ENCODE measurements around the gene DHX15. TPM values are rescaled to one million over a fixed set of nuclear protein-coding genes. Genes with fewer than 3 reads are reported as not detected.

Gene DHX15
- total RNA-seq, 2 donors from 2014 or later: 190 to 251 TPM

DNA sequence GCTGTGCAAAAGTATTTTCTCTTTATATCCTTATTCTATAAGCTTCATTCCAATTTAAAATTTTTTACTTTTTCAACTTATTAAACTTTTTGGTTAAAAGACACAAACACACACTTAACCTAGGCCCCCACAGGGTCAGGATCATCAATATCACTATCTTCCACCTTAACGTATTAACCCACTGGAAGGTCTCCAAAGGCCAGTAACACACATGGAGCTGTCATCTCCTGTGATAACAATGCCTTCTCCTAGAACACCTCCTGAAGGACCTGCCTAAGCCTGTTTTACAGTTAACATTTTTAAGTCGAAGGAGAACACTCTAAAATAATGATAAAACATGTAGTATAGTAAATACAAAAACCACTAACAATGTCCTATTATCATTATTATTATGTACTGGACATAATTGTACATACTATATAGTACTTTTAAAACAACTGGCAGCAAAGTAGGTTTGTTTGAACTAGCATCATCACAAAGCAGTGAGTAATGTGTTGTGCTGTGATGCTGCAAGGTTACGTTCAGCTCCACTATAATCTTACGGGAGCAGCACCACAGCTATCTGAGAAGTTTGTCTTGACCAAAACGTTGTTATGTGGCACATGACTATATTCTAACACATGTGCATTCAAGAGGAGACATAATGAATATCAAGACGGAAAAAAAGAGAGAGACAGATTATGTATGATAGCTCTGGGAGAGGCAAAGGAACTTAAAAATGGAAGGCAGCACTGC lies 33.7 kb downstream of the DHX15 start:
- no peak for DNase-seq (ENCODE audit: low spot score)
- H3K4me3 Mint-ChIP-seq: no peak overlapping the region
- H3K27ac Mint-ChIP-seq: no peak overlapping the region
- no peaks in the 10 kb centered on the region for H3K27me3 Mint-ChIP-seq
- H3K4me1 Mint-ChIP-seq (ENCODE audit: low read depth in 2 of 2): peaks cover 27 to 36% of the 10 kb centered on the region in 2 donors
- peaks cover 12% of the 10 kb centered on the region for H3K36me3 Mint-ChIP-seq
- no peak for ATAC-seq
- no peaks in the 10 kb centered on the region for H3K9me3 Mint-ChIP-seq

DNA sequence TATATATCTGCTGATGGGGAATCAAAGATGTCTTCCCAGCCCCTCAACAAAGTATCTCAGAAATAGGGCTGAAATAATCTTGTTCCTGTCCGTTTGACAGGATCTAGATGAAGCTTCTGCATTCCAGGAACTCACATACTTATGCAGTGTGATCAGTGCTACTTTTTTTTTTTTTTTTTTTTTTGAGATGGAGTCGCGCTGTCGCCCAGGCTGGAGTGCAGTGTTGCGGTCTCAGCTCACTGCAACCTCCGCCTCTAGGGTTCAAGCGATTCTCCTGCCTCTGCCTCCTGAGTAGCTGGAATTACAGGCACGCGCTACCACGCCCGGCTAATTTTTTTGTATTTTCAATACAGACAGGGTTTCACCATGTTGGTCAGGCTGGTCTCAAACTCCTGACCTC lies 36.4 kb downstream of the DHX15 start:
- peaks cover 27 to 38% of the 10 kb centered on the region in 2 donors for H3K4me1 Mint-ChIP-seq (ENCODE audit: low read depth in 2 of 2)
- DNase-seq (ENCODE audit: low spot score): no peak
- no peaks in the 10 kb centered on the region for H3K9me3 Mint-ChIP-seq
- no peak for ATAC-seq
- H3K27me3 Mint-ChIP-seq: no peaks in the 10 kb centered on the region
- H3K36me3 Mint-ChIP-seq: peaks cover 12% of the 10 kb centered on the region
- H3K27ac Mint-ChIP-seq: no peak overlapping the region
- no peak overlapping the region for H3K4me3 Mint-ChIP-seq

DNA sequence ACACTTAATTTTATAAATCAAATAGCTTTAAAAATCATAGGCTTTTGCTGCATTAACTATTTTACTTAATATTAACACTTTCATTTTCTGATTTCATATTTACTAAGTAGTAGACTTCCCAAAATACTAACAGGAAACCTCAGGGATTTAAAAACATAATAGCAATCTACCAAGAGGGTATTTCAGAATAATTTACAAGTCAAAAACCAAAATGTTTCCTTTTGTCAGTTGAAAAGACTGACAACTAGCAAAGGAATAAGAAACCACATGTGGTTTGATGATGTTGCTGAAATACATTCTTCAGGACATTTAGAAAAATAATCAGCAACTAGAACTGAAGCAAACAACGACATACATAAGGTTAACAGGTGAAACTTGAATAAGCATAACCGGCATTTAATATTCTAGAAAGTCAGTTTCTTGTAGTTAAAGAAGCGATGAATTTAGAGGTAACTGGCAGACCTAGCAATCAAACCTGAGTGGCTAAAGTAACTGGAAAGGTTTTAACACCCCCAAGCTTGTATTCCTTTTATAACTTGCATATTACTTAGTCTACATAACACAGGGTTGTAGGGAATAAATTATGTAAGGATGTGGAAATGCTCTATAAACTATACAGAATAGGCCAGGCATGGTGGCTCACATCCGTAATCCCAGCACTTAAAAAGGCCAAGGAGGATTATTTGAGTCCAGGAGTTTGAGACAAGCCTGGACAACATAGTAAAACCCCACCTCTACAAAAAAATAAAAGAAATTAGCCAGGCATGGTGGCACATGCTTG lies 40.0 kb downstream of the DHX15 start:
- ATAC-seq (no peak), DNase-seq (ENCODE audit: low spot score) (no peak)
- Mint-ChIP-seq H3K27ac (no peak overlapping the region), H3K4me3 (no peak overlapping the region), H3K36me3 (peaks cover 26% of the 10 kb centered on the region), H3K4me1 (ENCODE audit: low read depth in 2 of 2) (peaks cover 22 to 32% of the 10 kb centered on the region in 2 donors), H3K9me3 (no peaks in the 10 kb centered on the region), H3K27me3 (no peaks in the 10 kb centered on the region)

DNA sequence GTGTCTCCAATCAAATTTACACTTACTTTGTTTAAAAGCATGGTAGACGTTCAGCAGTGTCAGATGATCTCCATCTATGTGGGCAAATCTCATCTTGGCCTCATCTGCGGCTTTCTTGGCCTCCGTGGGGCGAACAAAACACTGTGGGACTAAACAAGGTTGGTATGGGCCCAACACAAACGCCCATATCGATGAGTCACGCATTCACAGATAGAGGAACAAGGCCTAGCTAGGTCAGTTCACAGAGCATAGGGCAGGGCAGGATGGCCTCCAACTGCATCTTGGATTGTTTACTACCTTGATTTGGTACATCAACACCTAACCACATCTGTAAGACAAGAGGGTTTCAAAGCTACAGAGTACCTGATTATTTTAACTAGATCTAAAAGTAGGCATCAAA lies 47.3 kb downstream of the DHX15 start:
- DNase-seq (ENCODE audit: low spot score): no peak
- Mint-ChIP-seq H3K27ac (no peak overlapping the region), H3K9me3 (no peaks in the 10 kb centered on the region), H3K4me3 (no peak overlapping the region), H3K4me1 (ENCODE audit: low read depth in 2 of 2) (peaks cover 7 to 14% of the 10 kb centered on the region in 2 donors), H3K36me3 (peaks cover 22% of the 10 kb centered on the region), H3K27me3 (no peaks in the 10 kb centered on the region)
- ATAC-seq: no peak

DNA sequence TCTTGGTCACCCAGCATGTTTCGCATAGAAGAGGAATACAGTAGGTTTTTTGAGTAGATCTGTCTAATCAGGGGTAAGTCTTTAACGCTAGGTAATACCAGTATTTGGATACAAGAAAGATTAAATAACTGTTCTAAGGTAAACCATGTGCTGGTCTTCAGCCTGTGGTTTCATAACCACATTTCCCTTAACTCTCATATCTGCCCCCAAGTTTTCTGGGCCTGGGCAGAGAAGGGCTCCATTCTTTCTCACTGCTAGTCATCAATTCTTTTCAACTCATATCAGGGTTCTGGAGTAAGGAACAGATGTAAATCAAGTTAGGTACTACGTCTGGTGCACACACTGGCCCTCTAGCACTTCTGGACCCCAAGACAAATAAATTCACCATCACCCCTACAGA lies 49.0 kb downstream of the DHX15 start:
- no peak for DNase-seq (ENCODE audit: low spot score)
- Mint-ChIP-seq H3K36me3 (peaks cover 17% of the 10 kb centered on the region), H3K9me3 (no peaks in the 10 kb centered on the region), H3K4me1 (ENCODE audit: low read depth in 2 of 2) (peaks cover 7 to 9% of the 10 kb centered on the region in 2 donors), H3K27ac (peak overlapping the region; percentile 43 to 61), H3K4me3 (no peak overlapping the region), H3K27me3 (no peaks in the 10 kb centered on the region)
- no peak for ATAC-seq

- H3K36me3 Mint-ChIP-seq: peaks cover 7% of the 10 kb centered on the region
- H3K4me1 Mint-ChIP-seq (ENCODE audit: low read depth in 2 of 2): peaks cover 9 to 11% of the 10 kb centered on the region in 2 donors
- no peaks in the 10 kb centered on the region for H3K9me3 Mint-ChIP-seq
- no peak overlapping the region for H3K4me3 Mint-ChIP-seq
- no peaks in the 10 kb centered on the region for H3K27me3 Mint-ChIP-seq
- DNase-seq (ENCODE audit: low spot score) (no peak), ATAC-seq (no peak)
- H3K27ac Mint-ChIP-seq: no peak overlapping the region
Observed at GRCh38 chr4:24533364-24533763, 51.0 kb downstream of the DHX15 start.

DNA sequence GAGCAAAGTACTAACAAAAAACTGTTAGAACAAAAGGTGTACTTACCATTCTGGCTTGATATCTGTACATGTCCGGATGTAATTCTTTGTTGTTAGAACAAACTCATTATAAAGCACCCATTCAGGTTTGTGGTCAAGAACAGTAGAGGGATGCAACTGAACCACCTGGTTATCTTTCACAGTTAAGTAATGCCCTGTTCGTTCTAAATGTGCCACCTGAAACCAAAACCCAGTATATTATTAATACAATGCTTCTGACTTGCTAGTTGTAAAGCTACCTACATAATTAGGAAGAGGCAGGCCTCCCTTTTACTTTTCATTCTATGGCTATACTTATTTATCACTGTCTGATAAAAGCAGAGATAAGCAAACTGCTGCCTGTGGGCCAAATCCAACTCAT lies 54.8 kb downstream of the DHX15 start:
- peaks cover 0 to 7% of the 10 kb centered on the region in 2 donors for H3K4me1 Mint-ChIP-seq (ENCODE audit: low read depth in 2 of 2)
- no peaks in the 10 kb centered on the region for H3K27me3 Mint-ChIP-seq
- no peak overlapping the region for H3K4me3 Mint-ChIP-seq
- ATAC-seq (no peak), DNase-seq (ENCODE audit: low spot score) (no peak)
- H3K36me3 Mint-ChIP-seq: peaks cover 8% of the 10 kb centered on the region
- H3K9me3 Mint-ChIP-seq: no peaks in the 10 kb centered on the region
- peak overlapping the region in 1 of 2 donors; percentile 33 for H3K27ac Mint-ChIP-seq

DNA sequence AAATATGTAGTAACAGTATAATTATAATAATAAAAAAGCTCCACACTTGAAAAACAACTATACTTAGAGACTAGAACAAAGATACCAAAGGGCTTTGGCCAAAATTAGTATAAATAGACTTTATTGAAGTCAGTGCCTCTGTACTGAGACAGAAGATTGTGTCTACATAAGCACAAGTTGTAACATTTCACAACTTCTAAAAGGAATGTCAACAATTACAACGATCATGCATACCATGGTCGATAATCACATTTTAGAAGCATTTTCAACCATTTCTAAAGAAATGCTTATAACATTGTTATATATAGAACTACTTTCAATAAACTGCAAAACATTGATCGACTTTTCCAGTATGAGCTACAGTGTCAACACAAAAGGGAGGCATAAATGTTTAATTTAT lies 57.0 kb downstream of the DHX15 start:
- DNase-seq (ENCODE audit: low spot score) (no peak), ATAC-seq (no peak)
- Mint-ChIP-seq H3K27me3 (no peaks in the 10 kb centered on the region), H3K4me3 (no peak overlapping the region), H3K36me3 (peaks cover 14% of the 10 kb centered on the region), H3K9me3 (no peaks in the 10 kb centered on the region), H3K27ac (no peak overlapping the region), H3K4me1 (ENCODE audit: low read depth in 2 of 2) (peaks cover 6 to 12% of the 10 kb centered on the region in 2 donors)

DNA sequence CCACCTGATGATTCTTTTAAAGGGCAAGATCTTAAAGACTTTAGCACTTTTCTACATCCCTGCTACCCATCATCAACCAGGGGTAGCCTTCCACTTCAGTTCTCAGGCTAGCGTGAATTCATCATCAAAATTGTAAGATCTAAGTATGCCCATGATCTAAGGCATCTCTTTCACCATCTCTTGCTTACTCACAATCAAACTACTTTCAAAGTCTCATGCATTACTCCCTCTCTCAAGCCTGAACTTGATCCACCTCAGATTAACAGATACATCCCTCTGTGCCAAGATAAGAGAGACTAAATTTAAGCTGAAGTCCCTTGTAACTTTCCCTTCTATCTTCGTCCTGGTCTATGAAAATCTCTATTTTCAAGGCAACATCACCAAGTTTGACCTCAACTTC lies 62.8 kb downstream of the DHX15 start:
- no peak for ATAC-seq

DNA sequence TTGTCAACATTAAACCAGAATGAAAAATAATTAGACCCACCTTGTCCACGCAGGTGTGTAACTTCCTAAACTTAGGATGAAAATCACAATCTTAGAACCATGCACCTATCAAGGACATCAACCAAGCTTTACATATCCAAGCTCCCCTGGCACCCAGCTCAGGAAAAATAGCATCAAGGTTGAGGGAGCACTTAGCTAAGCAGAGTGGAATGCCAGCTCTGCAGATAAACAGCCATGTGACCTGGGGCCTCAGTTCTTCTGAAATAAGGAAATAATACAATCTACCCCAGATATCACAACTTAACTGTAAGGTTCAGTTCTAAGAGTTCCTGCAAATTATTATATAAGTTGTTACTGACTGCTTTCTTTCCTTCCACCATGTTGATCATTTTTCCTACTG lies 64.7 kb downstream of the DHX15 start:
- ATAC-seq (no peak), DNase-seq (ENCODE audit: low spot score) (no peak)
- Mint-ChIP-seq H3K36me3 (peaks cover 15% of the 10 kb centered on the region), H3K4me1 (ENCODE audit: low read depth in 2 of 2) (peaks cover 17 to 22% of the 10 kb centered on the region in 2 donors), H3K4me3 (no peak overlapping the region), H3K27ac (no peak overlapping the region), H3K27me3 (no peaks in the 10 kb centered on the region), H3K9me3 (no peaks in the 10 kb centered on the region)

More for the DNA sequence above, 62.8 kb downstream of the DHX15 start:
- Mint-ChIP-seq H3K36me3 (peaks cover 23% of the 10 kb centered on the region), H3K9me3 (no peaks in the 10 kb centered on the region), H3K27me3 (no peaks in the 10 kb centered on the region), H3K4me1 (ENCODE audit: low read depth in 2 of 2) (peaks cover 12 to 21% of the 10 kb centered on the region in 2 donors), H3K27ac (no peak overlapping the region), H3K4me3 (no peak overlapping the region)
- DNase-seq (ENCODE audit: low spot score): no peak

- Mint-ChIP-seq H3K27me3 (no peaks in the 10 kb centered on the region), H3K36me3 (peaks cover 12% of the 10 kb centered on the region), H3K4me1 (ENCODE audit: low read depth in 2 of 2) (peaks cover 14 to 20% of the 10 kb centered on the region in 2 donors), H3K27ac (no peak overlapping the region), H3K4me3 (no peak overlapping the region), H3K9me3 (no peaks in the 10 kb centered on the region)
- DNase-seq (ENCODE audit: low spot score): no peak
- ATAC-seq: no peak
Observed at GRCh38 chr4:24517676-24518075, 66.7 kb downstream of the DHX15 start.

DNA sequence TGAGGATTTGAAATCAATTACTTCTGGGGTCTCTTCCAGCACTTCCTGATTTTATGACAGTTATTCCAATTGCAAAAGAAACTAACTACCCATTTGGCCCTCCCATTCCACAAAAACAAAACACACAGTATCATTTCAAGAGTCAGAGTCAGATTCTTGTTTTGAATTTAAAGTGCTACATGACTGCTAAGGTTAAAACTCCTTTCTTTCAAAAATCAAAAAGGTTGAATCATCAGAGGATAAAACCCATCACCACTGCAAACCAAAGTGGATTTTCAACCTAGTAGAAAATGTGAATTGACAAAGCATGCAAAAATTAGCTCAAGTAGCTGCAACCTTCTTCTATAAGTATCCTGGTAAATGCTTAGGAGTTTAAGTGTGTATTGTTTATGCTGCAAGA lies 67.4 kb downstream of the DHX15 start:
- Mint-ChIP-seq H3K4me3 (no peak overlapping the region), H3K4me1 (ENCODE audit: low read depth in 2 of 2) (peaks cover 10 to 15% of the 10 kb centered on the region in 2 donors), H3K27ac (no peak overlapping the region), H3K9me3 (no peaks in the 10 kb centered on the region), H3K27me3 (no peaks in the 10 kb centered on the region), H3K36me3 (peaks cover 6% of the 10 kb centered on the region)
- ATAC-seq (no peak), DNase-seq (ENCODE audit: low spot score) (no peak)

- Mint-ChIP-seq H3K4me3 (no peak overlapping the region), H3K27me3 (no peaks in the 10 kb centered on the region), H3K27ac (no peak overlapping the region), H3K4me1 (ENCODE audit: low read depth in 2 of 2) (peaks cover 5 to 6% of the 10 kb centered on the region in 2 donors), H3K36me3 (peaks cover 6% of the 10 kb centered on the region), H3K9me3 (no peaks in the 10 kb centered on the region)
- ATAC-seq (no peak), DNase-seq (ENCODE audit: low spot score) (no peak)
Observed at GRCh38 chr4:24515698-24516097, 68.7 kb downstream of the DHX15 start.

DNA sequence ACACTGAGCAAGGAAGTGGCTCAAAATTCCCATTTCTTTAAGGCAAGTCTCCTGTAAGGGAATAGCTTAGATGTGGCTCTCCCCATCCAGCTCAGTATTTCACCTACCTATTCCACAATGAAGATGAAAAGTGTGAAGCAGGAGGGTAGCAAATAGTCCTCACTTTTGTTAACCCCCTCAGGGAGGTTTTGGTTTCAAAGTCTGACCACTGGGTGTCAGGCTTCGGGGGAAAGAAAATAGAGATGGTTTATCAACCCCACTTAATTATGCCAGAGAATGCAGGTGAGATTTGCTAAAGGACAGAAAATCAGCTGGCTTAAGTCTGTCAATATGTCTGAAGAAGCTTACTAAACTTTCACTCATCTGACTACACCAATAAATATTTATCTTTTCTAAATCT lies 69.5 kb downstream of the DHX15 start:
- H3K4me1 Mint-ChIP-seq (ENCODE audit: low read depth in 2 of 2): peaks cover 3 to 5% of the 10 kb centered on the region in 2 donors
- H3K4me3 Mint-ChIP-seq: no peak overlapping the region
- H3K9me3 Mint-ChIP-seq: no peaks in the 10 kb centered on the region
- no peak for ATAC-seq
- DNase-seq (ENCODE audit: low spot score): no peak
- no peak overlapping the region for H3K27ac Mint-ChIP-seq
- H3K36me3 Mint-ChIP-seq: peaks cover 2% of the 10 kb centered on the region
- no peaks in the 10 kb centered on the region for H3K27me3 Mint-ChIP-seq

All from natural killer cell treated with Interleukin-12 subunit alpha and Interleukin-12 subunit beta and Interleukin-15 and Interleukin-18, amount 100 ng/mL, for 72 hours (primary cell).